ENCODE data around the gene ELP5.

GRCh38 chr17:7262935-7263800, 11.2 kb downstream of the ELP5 start:
- TF ChIP-seq HIC1 (tag by site-specific recombination; IDR thresholded peaks at IDR 0.05) (no peak), PRDM10 (tag by site-specific recombination; IDR thresholded peaks at IDR 0.05) (peak; percentile 88), ZNF558 (tag by site-specific recombination; IDR thresholded peaks at IDR 0.05) (no peak), ZNF157 (tag by site-specific recombination; IDR thresholded peaks at IDR 0.05) (no peak), CTCF (tag by site-specific recombination; IDR thresholded peaks at IDR 0.05) (no peak), ZNF121 (tag by site-specific recombination; IDR thresholded peaks at IDR 0.05) (no peak), ZNF544 (tag by site-specific recombination; IDR thresholded peaks at IDR 0.05) (no peak), SP2 (tag by site-specific recombination; IDR thresholded peaks at IDR 0.05) (peak; percentile 45)
